Ascending aorta (tissue), 2 donors: Measurements from ENCODE around the gene WDR45B. TPM values are rescaled to one million over a fixed set of nuclear protein-coding genes. Genes with fewer than 3 reads are reported as not detected.

Source experiments
- DNase-seq, 2 donors: peaks; one replicate each; pipeline ENCODE4 v3.0.0-alpha.2; 2019; ENCODE audit warnings: low spot score in 2 of 2
- H3K27ac ChIP-seq, 2 donors: fragments of 200-600 bp; sonication (generic); one replicate each; pipeline ENCODE4 v1.5.1; 2016 to 2017; ENCODE audit warnings: mild to moderate bottlenecking in 1 of 2
- H3K27me3 ChIP-seq: fragments of 200-600 bp; sonication (generic); one replicate; pipeline ENCODE4 v1.5.1; 2017
- H3K36me3 ChIP-seq, 2 donors: fragments of 200-600 bp; sonication (generic); one replicate each; pipeline ENCODE4 v1.5.1; 2016
- H3K4me1 ChIP-seq, 2 donors: fragments of 200-600 bp; sonication (generic); one replicate each; pipeline ENCODE4 v1.5.1; 2016 to 2017; ENCODE audit warnings: mild to moderate bottlenecking in 1 of 2
- H3K4me3 ChIP-seq, 2 donors: fragments of 200-600 bp; sonication (generic); one replicate each; pipeline ENCODE4 v1.5.1; 2016 to 2017; ENCODE audit warnings: mild to moderate bottlenecking in 1 of 2
- H3K9me3 ChIP-seq, 2 donors: fragments of 200-600 bp; sonication (generic); one replicate each; pipeline ENCODE4 v1.5.1; 2016
- intact Hi-C: fragments of 100-400 bp; cut with DNase I; formaldehyde crosslinking; loops from one replicate; pipeline ENCODE4 v1.15.1; 2023
- total RNA-seq: library from RNA; depleted of rRNA; stranded (reverse); fragments of >200 nt; gene quantifications from one replicate; pipeline ENCODE4 v1.1.0, GENCODE V29; 2016
- TF ChIP-seq, protein P1 (sequence below), 3 experiments: fragments of 200-600 bp in 2 of 3; fragments of 450-650 bp in 1 of 3; sonication (generic) in 2 of 3; IDR thresholded peaks; one replicate each; pipeline ENCODE4 v1.5.1; 2016 to 2019; ENCODE audit warnings: antibody characterized with exemption in 3 of 3, mild to moderate bottlenecking in 1 of 3, moderate library complexity in 1 of 3

WDR45B gene
- total RNA-seq, 1 donor from 2014 or later, result 53.7 TPM

DNA sequence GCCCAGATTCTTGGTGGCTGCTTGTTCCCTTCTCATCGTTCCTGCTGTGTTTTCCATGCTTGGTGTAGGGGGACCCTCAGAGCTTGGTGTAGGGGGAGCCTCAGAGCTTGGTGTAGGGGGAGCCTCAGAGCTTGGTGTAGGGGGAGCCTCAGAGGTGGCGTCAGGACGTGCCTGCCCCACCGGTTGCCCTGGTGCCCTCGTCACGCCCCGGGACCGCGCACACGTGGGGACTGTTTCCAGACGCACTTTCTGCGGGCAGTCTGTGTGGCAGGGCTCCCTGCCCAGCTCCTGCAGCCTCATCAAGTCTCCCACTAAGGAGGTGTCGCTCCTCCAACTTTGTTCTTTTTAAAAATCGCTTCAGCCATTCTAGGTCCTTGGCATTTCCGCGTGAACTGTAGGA is 51.9 kb downstream of the WDR45B start:
- intact Hi-C loops, result no loop called here
- no peak for DNase-seq
- Histone ChIP-seq H3K27ac (no peak overlapping the region), H3K9me3 (no peaks in the 10 kb centered on the region), H3K27me3 (no peaks in the 10 kb centered on the region), H3K4me3 (no peak overlapping the region), H3K36me3 (peaks cover 15 to 39% of the 10 kb centered on the region in 2 donors), H3K4me1 (peaks cover 5 to 30% of the 10 kb centered on the region in 2 donors)
- TF ChIP-seq, protein P1, sequence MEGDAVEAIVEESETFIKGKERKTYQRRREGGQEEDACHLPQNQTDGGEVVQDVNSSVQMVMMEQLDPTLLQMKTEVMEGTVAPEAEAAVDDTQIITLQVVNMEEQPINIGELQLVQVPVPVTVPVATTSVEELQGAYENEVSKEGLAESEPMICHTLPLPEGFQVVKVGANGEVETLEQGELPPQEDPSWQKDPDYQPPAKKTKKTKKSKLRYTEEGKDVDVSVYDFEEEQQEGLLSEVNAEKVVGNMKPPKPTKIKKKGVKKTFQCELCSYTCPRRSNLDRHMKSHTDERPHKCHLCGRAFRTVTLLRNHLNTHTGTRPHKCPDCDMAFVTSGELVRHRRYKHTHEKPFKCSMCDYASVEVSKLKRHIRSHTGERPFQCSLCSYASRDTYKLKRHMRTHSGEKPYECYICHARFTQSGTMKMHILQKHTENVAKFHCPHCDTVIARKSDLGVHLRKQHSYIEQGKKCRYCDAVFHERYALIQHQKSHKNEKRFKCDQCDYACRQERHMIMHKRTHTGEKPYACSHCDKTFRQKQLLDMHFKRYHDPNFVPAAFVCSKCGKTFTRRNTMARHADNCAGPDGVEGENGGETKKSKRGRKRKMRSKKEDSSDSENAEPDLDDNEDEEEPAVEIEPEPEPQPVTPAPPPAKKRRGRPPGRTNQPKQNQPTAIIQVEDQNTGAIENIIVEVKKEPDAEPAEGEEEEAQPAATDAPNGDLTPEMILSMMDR (IDR thresholded peaks at IDR 0.05), result no peak

DNA sequence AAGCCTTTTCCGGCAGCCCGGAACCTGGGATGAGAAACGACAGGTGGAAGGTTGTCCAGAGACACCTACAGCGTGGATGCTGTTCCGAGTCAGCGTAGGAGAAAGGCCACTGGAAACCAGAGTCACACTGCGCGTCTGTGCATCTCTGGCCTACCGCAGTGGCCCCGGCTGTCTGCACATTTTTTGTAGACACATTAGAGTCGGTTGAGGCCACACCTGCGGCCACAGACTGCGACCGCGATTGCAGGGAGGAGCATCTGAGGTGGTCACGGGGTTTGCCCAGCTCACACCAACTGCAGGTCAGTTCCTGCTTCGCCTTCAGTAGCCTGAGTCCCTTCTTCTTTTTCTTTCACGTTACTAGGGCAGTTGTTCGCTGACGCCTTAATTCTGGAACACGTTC is 52.4 kb downstream of the WDR45B start:
- peaks cover 5 to 32% of the 10 kb centered on the region in 2 donors for H3K4me1 ChIP-seq
- H3K4me3 ChIP-seq, result no peak overlapping the region
- peaks cover 15 to 35% of the 10 kb centered on the region in 2 donors for H3K36me3 ChIP-seq
- no peak overlapping the region for H3K27ac ChIP-seq
- TF ChIP-seq, protein P1 (IDR thresholded peaks at IDR 0.05), result no peak
- no peak for DNase-seq
- H3K27me3 ChIP-seq, result no peaks in the 10 kb centered on the region
- intact Hi-C loops, result no loop called here
- H3K9me3 ChIP-seq, result no peaks in the 10 kb centered on the region

DNA sequence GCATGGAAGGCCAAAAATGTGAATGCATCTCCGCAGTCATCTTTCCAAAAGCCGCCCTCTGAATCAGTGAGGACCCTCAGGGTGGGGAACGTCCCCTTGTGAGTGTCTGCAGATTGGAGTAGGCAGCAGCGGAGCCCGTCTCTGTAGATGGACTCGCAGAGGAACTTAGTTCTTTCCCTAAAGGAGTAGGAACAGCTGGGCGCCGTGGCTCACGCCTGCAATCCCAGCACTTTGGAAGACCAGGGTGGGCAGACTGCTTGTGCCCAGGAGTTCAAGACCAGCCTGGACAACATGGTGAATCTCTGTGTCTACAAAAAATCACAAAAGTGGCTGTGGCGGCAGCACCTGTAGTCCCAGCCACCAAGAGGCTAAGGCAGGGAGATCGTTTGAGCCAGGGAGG is 53.7 kb downstream of the WDR45B start:
- Histone ChIP-seq H3K9me3 (no peaks in the 10 kb centered on the region), H3K27me3 (no peaks in the 10 kb centered on the region), H3K36me3 (peaks cover 15 to 21% of the 10 kb centered on the region in 2 donors), H3K4me3 (no peak overlapping the region), H3K27ac (no peak overlapping the region), H3K4me1 (peaks cover 5 to 32% of the 10 kb centered on the region in 2 donors)
- intact Hi-C loops, result loop anchor here (5.0 kb wide), 1 partner anchor 72 kb away; no protein-coding TSS in a partner anchor
- TF ChIP-seq, protein P1 (IDR thresholded peaks at IDR 0.05), result no peak
- DNase-seq, result no peak

DNA sequence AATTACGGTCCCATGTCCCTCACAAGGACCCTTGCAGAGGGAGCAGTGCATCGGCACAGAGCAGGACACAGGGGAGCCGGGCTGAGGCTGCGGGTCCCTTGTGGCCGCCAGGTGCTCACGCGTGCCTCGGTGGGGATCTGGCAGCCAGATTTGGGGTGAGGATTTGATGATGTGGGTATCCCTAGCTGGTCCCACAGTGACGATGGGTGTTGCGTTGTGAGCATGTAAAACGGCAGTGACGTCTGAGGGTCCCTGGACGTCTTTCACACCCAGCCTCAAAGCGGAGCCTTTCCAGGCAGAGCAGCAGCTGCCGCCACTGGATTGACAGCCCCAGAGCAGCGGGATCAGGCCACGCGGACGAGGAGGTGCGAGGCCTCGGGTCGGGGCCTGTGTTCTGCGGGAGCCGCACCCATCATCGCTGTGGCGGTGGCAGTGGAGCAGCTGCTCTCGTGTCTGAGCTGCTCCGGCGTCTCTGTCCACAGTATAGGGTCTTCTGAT is 54.6 kb downstream of the WDR45B start:
- peak overlapping the region; percentile 77 to 79 for H3K4me3 ChIP-seq
- no peaks in the 10 kb centered on the region for H3K9me3 ChIP-seq
- DNase-seq, result no peak
- no peaks in the 10 kb centered on the region for H3K27me3 ChIP-seq
- intact Hi-C loops, result loop anchor here (2.0 to 5.0 kb wide), 2 partner anchors 55 to 71 kb away; partner anchors contain the start of gene WDR45B
- H3K4me1 ChIP-seq, result peaks cover 5 to 32% of the 10 kb centered on the region in 2 donors
- TF ChIP-seq, protein P1 (IDR thresholded peaks at IDR 0.05), result no peak
- peaks cover 15 to 17% of the 10 kb centered on the region in 2 donors for H3K36me3 ChIP-seq
- peak overlapping the region; percentile 89 to 94 for H3K27ac ChIP-seq

DNA sequence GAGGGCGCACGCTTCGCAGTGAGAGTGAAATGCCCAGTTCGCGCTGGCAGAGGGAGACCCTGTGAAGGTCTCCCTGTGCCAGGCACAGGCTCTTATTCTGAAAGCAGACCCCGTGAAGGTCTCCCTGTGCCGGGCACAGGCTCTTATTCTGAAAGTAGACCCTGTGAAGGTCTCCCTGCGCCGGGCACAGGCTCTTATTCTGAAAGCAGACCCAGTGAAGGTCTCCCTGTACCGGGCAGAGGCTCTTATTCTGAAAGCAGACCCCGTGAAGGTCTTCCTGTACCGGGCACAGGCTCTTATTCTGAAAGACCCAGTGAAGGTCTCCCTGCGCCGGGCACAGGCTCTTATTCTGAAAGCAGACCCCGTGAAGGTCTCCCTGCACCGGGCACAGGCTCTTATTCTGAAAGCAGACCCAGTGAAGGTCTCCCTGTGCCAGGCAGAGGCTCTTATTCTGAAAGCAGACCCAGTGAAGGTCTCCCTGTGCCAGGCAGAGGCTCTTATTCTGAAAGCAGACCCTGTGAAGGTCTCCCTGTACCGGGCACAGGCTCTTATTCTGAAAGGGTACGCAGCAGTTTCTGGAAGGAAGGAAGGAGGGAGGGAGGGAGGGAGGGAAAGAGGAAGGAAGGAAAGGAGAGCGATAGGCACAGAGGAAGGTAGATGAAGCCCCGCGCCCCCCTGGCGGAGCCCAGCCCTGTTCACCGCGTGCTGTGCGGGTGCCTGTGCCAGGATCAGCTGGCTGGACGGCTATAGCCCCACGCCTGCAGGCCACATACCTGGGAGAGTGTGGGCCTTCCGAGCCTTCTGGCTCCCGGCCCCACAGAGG is 55.3 kb downstream of the WDR45B start:
- intact Hi-C loops, result loop anchor here (2.0 to 5.0 kb wide), 2 partner anchors 56 to 71 kb away; partner anchors contain the start of gene WDR45B
- Histone ChIP-seq H3K36me3 (peaks cover 16 to 17% of the 10 kb centered on the region in 2 donors), H3K9me3 (no peaks in the 10 kb centered on the region), H3K4me3 (peak overlapping the region; percentile 77 to 79), H3K27ac (peak overlapping the region; percentile 89 to 94), H3K4me1 (peaks cover 5 to 32% of the 10 kb centered on the region in 2 donors), H3K27me3 (no peaks in the 10 kb centered on the region)
- DNase-seq, result peak; percentile 63 to 91
- TF ChIP-seq, protein P1 (IDR thresholded peaks at IDR 0.05), result no peak
